ENCODE data around the gene GRIK4.

The GRIK4 gene

DNA sequence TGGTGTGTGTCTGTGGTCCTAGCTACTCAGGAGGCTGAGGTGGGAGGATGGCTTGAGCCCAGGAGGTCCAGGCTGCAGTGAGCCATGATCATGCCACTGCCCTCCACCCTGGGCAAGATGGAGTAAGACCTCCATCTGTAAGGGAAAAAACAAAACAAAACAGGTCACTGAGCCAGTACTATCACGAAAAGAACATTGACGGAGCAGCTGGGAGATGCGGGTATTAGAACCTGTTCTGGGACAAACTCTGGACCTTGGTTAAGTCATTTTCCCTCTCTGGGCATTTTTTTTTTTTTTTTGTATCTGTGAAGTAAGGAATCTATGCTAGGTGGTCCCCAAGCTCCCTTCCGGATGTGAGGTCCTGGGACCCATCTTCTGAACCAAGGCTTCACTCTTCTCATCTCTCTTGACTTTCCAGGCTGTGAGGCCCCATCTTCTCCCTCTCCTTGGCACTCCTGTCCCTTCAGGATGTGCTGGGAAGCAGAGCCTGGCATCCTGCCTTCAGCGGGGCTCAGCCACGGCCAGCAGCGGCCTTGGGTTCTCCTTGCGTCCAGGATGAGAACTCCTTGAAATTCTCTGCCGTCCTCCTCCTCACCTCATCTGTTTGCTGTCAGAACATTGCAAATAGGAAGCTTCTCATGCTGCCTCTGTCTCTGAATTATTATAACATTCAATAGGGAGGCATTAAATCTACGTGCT lies 130.8 kb downstream of the GRIK4 start:
- no peak overlapping the region for H3K4me3 ChIP-seq (ENCODE audit: low read depth, low read length)
- DNase-seq (ENCODE audit: low read depth) = no peak
- TF ChIP-seq, protein P1, sequence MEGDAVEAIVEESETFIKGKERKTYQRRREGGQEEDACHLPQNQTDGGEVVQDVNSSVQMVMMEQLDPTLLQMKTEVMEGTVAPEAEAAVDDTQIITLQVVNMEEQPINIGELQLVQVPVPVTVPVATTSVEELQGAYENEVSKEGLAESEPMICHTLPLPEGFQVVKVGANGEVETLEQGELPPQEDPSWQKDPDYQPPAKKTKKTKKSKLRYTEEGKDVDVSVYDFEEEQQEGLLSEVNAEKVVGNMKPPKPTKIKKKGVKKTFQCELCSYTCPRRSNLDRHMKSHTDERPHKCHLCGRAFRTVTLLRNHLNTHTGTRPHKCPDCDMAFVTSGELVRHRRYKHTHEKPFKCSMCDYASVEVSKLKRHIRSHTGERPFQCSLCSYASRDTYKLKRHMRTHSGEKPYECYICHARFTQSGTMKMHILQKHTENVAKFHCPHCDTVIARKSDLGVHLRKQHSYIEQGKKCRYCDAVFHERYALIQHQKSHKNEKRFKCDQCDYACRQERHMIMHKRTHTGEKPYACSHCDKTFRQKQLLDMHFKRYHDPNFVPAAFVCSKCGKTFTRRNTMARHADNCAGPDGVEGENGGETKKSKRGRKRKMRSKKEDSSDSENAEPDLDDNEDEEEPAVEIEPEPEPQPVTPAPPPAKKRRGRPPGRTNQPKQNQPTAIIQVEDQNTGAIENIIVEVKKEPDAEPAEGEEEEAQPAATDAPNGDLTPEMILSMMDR (conservative IDR thresholded peaks at IDR 0.05; ENCODE audit: low read depth, low read length) = no peak

DNA sequence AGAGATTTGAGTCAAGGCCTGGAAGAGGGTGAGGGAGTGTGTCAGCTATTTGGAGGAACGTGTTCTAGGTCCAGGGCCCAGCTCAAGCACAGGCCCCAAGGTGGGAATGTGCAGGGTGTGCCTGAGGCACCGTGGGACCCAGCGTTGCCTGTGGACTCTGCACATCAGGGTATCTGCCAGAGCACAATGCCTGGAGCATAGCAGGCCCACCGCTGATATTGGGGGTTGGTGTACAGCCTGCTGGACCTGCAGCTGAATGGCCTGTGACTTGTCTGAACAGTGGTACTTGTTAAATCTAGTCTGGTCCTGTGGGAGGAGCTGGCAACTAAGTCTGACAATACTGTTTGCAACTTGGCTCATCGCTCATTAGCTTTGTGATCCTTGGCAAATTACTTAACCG lies 131.7 kb downstream of the GRIK4 start:
- DNase-seq (ENCODE audit: low read depth) = no peak
- TF ChIP-seq, protein P1 (conservative IDR thresholded peaks at IDR 0.05; ENCODE audit: low read depth, low read length) = no peak
- H3K4me3 ChIP-seq (ENCODE audit: low read depth, low read length) = no peak overlapping the region

DNA sequence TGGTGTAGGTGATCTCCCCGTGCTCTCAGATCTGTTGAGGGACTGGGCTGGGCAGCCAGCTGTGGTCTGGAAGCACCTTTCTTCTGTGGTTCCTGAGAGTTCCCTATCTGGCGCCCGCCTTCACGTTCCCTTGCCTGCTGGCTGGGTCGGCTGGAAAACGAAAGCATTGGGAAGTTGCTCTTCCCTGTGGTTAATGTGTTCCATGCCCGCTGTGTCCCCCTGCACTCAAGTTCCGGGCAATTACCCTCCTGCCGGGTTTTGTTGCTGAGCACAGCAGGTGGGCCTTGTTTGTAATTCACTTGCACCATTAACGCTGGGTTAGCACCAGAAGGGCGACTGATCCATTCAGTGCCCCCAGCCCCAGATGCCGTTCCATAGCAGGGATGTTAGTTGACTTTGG lies 134.1 kb downstream of the GRIK4 start:
- H3K4me3 ChIP-seq (ENCODE audit: low read depth, low read length) = no peak overlapping the region
- DNase-seq (ENCODE audit: low read depth) = peak; percentile 12
- TF ChIP-seq, protein P1 (conservative IDR thresholded peaks at IDR 0.05; ENCODE audit: low read depth, low read length) = no peak

GRCh38 chr11:120646206-120646605 lies 134.7 kb downstream of the GRIK4 start:
- no peak overlapping the region for H3K4me3 ChIP-seq (ENCODE audit: low read depth, low read length)
- no peak for DNase-seq (ENCODE audit: low read depth)
- TF ChIP-seq, protein P1 (conservative IDR thresholded peaks at IDR 0.05; ENCODE audit: low read depth, low read length) = no peak

- TF ChIP-seq, protein P1 (conservative IDR thresholded peaks at IDR 0.05; ENCODE audit: low read depth, low read length) = no peak
- no peak overlapping the region for H3K4me3 ChIP-seq (ENCODE audit: low read depth, low read length)
- no peak for DNase-seq (ENCODE audit: low read depth)
Measured at GRCh38 chr11:120647681-120648080, 136.1 kb downstream of the GRIK4 start.

DNA sequence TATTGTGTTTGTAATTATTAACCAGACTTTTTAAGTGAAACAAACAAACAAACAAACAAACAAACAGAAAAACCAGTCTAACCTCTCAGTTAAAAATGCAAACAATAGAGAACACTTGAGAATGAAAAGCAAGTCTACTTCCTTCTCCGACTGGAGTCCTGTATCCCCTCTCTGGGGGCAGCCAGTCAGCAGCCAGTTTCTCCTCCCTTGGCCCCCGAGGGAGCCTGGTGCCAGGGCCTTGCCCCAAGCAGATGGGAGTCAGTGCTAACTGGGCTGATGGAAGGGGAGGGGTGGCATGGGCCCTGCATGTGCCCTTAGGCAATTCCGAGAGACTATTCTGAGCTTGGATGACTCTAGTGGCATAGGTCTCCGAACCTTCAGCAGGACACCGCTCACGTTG lies 137.2 kb downstream of the GRIK4 start:
- H3K4me3 ChIP-seq (ENCODE audit: low read depth, low read length) = no peak overlapping the region
- TF ChIP-seq, protein P1 (conservative IDR thresholded peaks at IDR 0.05; ENCODE audit: low read depth, low read length) = no peak
- DNase-seq (ENCODE audit: low read depth) = no peak

- H3K4me3 ChIP-seq (ENCODE audit: low read depth, low read length) = no peak overlapping the region
- TF ChIP-seq, protein P1 (conservative IDR thresholded peaks at IDR 0.05; ENCODE audit: low read depth, low read length) = no peak
- DNase-seq (ENCODE audit: low read depth) = no peak
Measured at GRCh38 chr11:120649316-120649715, 137.8 kb downstream of the GRIK4 start.

All from choroid plexus epithelial cell (primary cell).